K562 (cell line): ENCODE measurements around the gene SCGB2B2. TPM values are rescaled to one million over a fixed set of nuclear protein-coding genes. Genes with fewer than 3 reads are reported as not detected.

Experiments
- ATAC-seq: fragments of 200-7000 bp; cut with Tn5 transposase; 3 replicates; pipeline ENCODE4 v1.9.1; 2020; ENCODE audit warnings: moderate library complexity
- BruUV-seq: library from RNA; stranded (reverse); fragments of 400-500 nt; replicated peaks from 2 replicates; lab custom pipeline; 2021; lab: Mats Ljungman, UMichigan
- CTCF ChIA-PET: fragments of 300-600 bp; formaldehyde crosslinking; extraction: SDS; loops from one replicate; lab custom pipeline; 2021; ENCODE audit warnings: low intra/inter-chr PET ratio; lab: Yijun Ruan, JAX
- POLR2A ChIA-PET: fragments of 300-600, 350-650 bp; sonication (Branson Sonifier 250); formaldehyde crosslinking; extraction: SDS; loops from one replicate; lab custom pipeline; 2021; ENCODE audit warnings: antibody characterized with exemption, inconsistent platforms; lab: Yijun Ruan, JAX
- DNase-seq, 4 experiments: peaks; one replicate each; pipeline versions ENCODE4 v3.0.0 to v3.0.0-alpha.2; 2011 to 2018; ENCODE audit warnings: low spot score in 3 of 4, mixed read lengths in 3 of 4; ENCODE audit errors: extremely low read depth in 1 of 4
- FAIRE-seq: peaks from 2 replicates; lab custom pipeline; 2011; peaks lifted over from hg19 to GRCh38; lab: Jason Lieb, UNC
- H2AFZ ChIP-seq: 2 replicates; pipeline ENCODE4 v1.6.0; 2011; ENCODE audit warnings: low read depth, low read length, control low read depth, inconsistent platforms
- H3K27ac ChIP-seq: fragments of 200-600 bp; 3 replicates; pipeline ENCODE4 v1.8.0; 2011; ENCODE audit warnings: low read depth, mild to moderate bottlenecking, control low read depth, inconsistent platforms, low read length, moderate library complexity, mixed read lengths; ENCODE audit errors: extremely low read depth
- H3K27me3 ChIP-seq, 2 experiments: fragments of 300-600 bp in 1 of 2; 2 replicates in 1 of 2; 3 replicates in 1 of 2; pipeline versions ENCODE4 v1.6.0 to v1.8.0; 2011; ENCODE audit warnings: inconsistent platforms in 2 of 2, low read length in 2 of 2, mild to moderate bottlenecking in 1 of 2, mixed read lengths in 1 of 2, moderate library complexity in 1 of 2; ENCODE audit not compliant: control insufficient read depth in 2 of 2, insufficient read depth in 2 of 2
- H3K36me3 ChIP-seq: fragments of 300-600 bp; 3 replicates; pipeline ENCODE4 v1.8.0; 2011; ENCODE audit warnings: mild to moderate bottlenecking, low read length, inconsistent platforms; ENCODE audit not compliant: control insufficient read depth, insufficient read depth
- H3K4me1 ChIP-seq, 2 experiments: fragments of 200-600 bp in 1 of 2; replicated peaks in 1 of 2; 2 replicates in 1 of 2; 3 replicates in 1 of 2; pipeline versions ENCODE4 v1.5.1 to v1.8.0; 2011; ENCODE audit warnings: inconsistent platforms in 2 of 2, low read length in 2 of 2, mild to moderate bottlenecking in 1 of 2, mixed read lengths in 1 of 2, moderate library complexity in 1 of 2; ENCODE audit not compliant: control insufficient read depth in 2 of 2, insufficient read depth in 2 of 2
- H3K4me2 ChIP-seq: 2 replicates; pipeline ENCODE4 v1.6.1; 2011; ENCODE audit warnings: low read length, control low read depth, inconsistent platforms, mixed read lengths; ENCODE audit not compliant: insufficient read depth
- H3K4me3 ChIP-seq: fragments of 200-600 bp; sonication (generic), shearing (Covaris generic); 2 replicates; pipeline ENCODE4 v1.5.1; 2016; ENCODE audit warnings: control low read depth, inconsistent platforms
- H3K79me2 ChIP-seq: fragments of 200-600 bp; 3 replicates; pipeline ENCODE4 v1.8.0; 2011; ENCODE audit warnings: low read length, inconsistent platforms; ENCODE audit not compliant: control insufficient read depth, insufficient read depth
- H3K9ac ChIP-seq, 2 experiments: 2 replicates each; pipeline versions ENCODE4 v1.6.0 to v1.6.1; 2011; ENCODE audit warnings: low read depth in 2 of 2, low read length in 2 of 2, control low read depth in 1 of 2, inconsistent platforms in 1 of 2, mild to moderate bottlenecking in 1 of 2, mixed read lengths in 1 of 2; ENCODE audit not compliant: insufficient read depth in 1 of 2
- H3K9me1 ChIP-seq: one replicate; pipeline ENCODE4 v1.6.0; 2011; ENCODE audit warnings: inconsistent platforms, mild to moderate bottlenecking, low read length, moderate library complexity; ENCODE audit not compliant: control insufficient read depth, insufficient read depth
- H3K9me3 ChIP-seq: replicated peaks from 2 replicates; pipeline ENCODE4 v1.5.1; 2011; ENCODE audit warnings: low read depth, low read length, inconsistent platforms; ENCODE audit not compliant: control insufficient read depth, insufficient read depth
- H4K20me1 ChIP-seq: replicated peaks from 2 replicates; pipeline ENCODE4 v1.6.1; 2011; ENCODE audit warnings: low read length, inconsistent platforms, mixed read lengths; ENCODE audit not compliant: control insufficient read depth, insufficient read depth
- ARID1B ChIP-seq: fragments of 450-650 bp; IDR thresholded peaks from 2 replicates; pipeline ENCODE4 v1.6.1; 2016; ENCODE audit warnings: antibody characterized with exemption, mild to moderate bottlenecking, inconsistent platforms
- CBX3 ChIP-seq, 2 experiments: IDR thresholded peaks; 1 replicate in 1 of 2; 2 replicates in 1 of 2; pipeline ENCODE4 v1.6.1; 2012; ENCODE audit warnings: inconsistent platforms in 2 of 2, low read length in 2 of 2, borderline replicate concordance in 1 of 2, control low read depth in 1 of 2
- CREM ChIP-seq: IDR thresholded peaks from 2 replicates; pipeline ENCODE4 v1.6.1; 2014; ENCODE audit warnings: antibody characterized with exemption, low read depth
- EHMT2 ChIP-seq: fragments of 450-650 bp; IDR thresholded peaks from 2 replicates; pipeline ENCODE4 v1.6.1; 2018; ENCODE audit warnings: antibody characterized with exemption
- HDAC8 ChIP-seq: fragments of 450-650 bp; IDR thresholded peaks from 2 replicates; pipeline ENCODE4 v1.6.1; 2016; ENCODE audit warnings: mild to moderate bottlenecking, missing genetic modification characterization, moderate library complexity, missing compliant biosample characterization
- RAD21 ChIP-seq, 2 experiments: fragments of 250-450 bp in 1 of 2; fragments of 450-650 bp in 1 of 2; sonication (Bioruptor Pico) in 1 of 2; formaldehyde crosslinking in 1 of 2; IDR thresholded peaks in 1 of 2; conservative IDR thresholded peaks in 1 of 2; 2 replicates each; pipeline versions ENCODE4 v1.4.0 to v1.8.0; 2020 to 2022; ENCODE audit warnings: mild to moderate bottlenecking in 2 of 2, moderate library complexity in 1 of 2
- SRSF9 ChIP-seq: fragments of 200-400 bp; formaldehyde crosslinking; IDR thresholded peaks from 2 replicates; pipeline ENCODE4 v1.6.1; 2017; ENCODE audit warnings: low read depth, low read length, borderline replicate concordance
- TEAD4 ChIP-seq, 2 experiments: sonication (generic) in 1 of 2; formaldehyde crosslinking in 1 of 2; IDR thresholded peaks; 2 replicates each; pipeline versions ENCODE4 v1.6.1 to v1.8.0; 2012 to 2022; ENCODE audit warnings: borderline replicate concordance in 1 of 2, inconsistent platforms in 1 of 2, low read length in 1 of 2, mild to moderate bottlenecking in 1 of 2, missing genetic modification reagents in 1 of 2
- WGBS: fragments of 100-300 bp; shearing (Covaris generic); methylation state at CpG from one replicate; pipeline ENCODE4 v1.1.6; 2016; ENCODE audit warnings: low coverage, mixed read lengths; ENCODE audit not compliant: insufficient coverage; ENCODE audit errors: missing lambda C conversion rate; 5-methylcytosine and 5-hydroxymethylcytosine counted together
- in situ Hi-C: fragments of 300-500 bp; cut with MboI; formaldehyde crosslinking; loops from 4 replicates; pipeline ENCODE4 v1.15.0; 2018; ENCODE audit warnings: inconsistent platforms, mixed read lengths
- intact Hi-C: fragments of 100-400 bp; cut with micrococcal nuclease; formaldehyde crosslinking; loops from 2 replicates; pipeline ENCODE4 v1.14.2; 2022
- polyA plus RNA-seq, 8 experiments: library from polyadenylated mRNA; depleted of rRNA in 4 of 8; stranded (reverse) in 5 of 8; unstranded in 3 of 8; fragments of >200 nt; fragmentation: Nextera tagmentation in 2 of 8; fragmentation: Illumina TruSeq in 1 of 8; extraction: Ambion mirVana in 2 of 8; extraction: Trizol in 1 of 8; gene quantifications; 2 replicates each; pipeline versions ENCODE4 v1.2.1 to v1.2.3, GENCODE V29; 2011 to 2014; ENCODE audit warnings: inconsistent platforms in 1 of 8, missing spikeins in 1 of 8
- total RNA-seq, 7 experiments: library from RNA; depleted of rRNA in 6 of 7; stranded (reverse); fragments of >200 nt in 6 of 7; fragmentation: Illumina TruSeq in 2 of 7; extraction: Trizol in 2 of 7; gene quantifications; 2 replicates each; pipeline versions ENCODE4 v1.2.1 to v1.2.3, GENCODE V29; 2011 to 2021; ENCODE audit warnings: low replicate concordance in 1 of 7
- TF ChIP-seq, protein P1 (sequence below), 2 experiments: IDR thresholded peaks; 2 replicates each; pipeline ENCODE4 v1.6.1; 2011; ENCODE audit warnings: borderline replicate concordance in 1 of 2, control low read depth in 1 of 2, low read depth in 1 of 2, low read length in 1 of 2, mild to moderate bottlenecking in 1 of 2, mixed read lengths in 1 of 2, moderate library complexity in 1 of 2; ENCODE audit not compliant: insufficient read depth in 1 of 2, insufficient read length in 1 of 2, poor library complexity in 1 of 2, severe bottlenecking in 1 of 2; ENCODE audit errors: extremely low read depth in 1 of 2
- TF ChIP-seq, protein P2 (sequence below), 2 experiments: fragments of 450-650 bp; formaldehyde crosslinking in 1 of 2; IDR thresholded peaks; 2 replicates each; pipeline versions ENCODE4 v1.4.0 to v1.6.1; 2014 to 2020; ENCODE audit warnings: mild to moderate bottlenecking in 2 of 2, borderline replicate concordance in 1 of 2, low read depth in 1 of 2

The SCGB2B2 gene
- total and polyA plus RNA-seq, 9 of the 15 experiments (the other 6 are each of a cell fraction or from before 2014, with no cell fraction given): not detected

DNA sequence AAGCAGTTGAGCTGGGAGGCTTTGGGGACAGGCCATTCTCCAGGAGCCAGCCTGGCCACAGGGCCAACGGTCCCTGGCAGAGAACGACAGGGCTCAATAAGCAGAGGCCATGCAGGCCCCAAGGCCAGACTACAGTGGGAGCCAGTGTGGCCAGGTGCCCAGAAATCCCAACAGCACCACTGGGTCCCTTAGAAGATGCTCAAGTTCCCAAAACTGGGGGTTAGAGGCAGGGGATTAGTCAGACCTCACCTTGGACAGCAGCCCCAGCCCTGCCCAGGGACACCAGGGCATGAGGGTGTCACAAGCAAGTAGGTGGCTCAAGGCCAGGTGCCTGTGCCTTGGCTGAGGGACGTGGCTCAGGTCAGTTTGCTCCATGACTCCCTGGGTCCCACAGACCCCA lies 12.8 kb downstream of the SCGB2B2 start (continued):
- TF ChIP-seq, protein P1, sequence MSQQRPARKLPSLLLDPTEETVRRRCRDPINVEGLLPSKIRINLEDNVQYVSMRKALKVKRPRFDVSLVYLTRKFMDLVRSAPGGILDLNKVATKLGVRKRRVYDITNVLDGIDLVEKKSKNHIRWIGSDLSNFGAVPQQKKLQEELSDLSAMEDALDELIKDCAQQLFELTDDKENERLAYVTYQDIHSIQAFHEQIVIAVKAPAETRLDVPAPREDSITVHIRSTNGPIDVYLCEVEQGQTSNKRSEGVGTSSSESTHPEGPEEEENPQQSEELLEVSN (IDR thresholded peaks at IDR 0.05; ENCODE audit: borderline replicate concordance in 1 of 2, extremely low read depth in 1 of 2, insufficient read depth in 1 of 2, insufficient read length in 1 of 2, low read depth in 1 of 2, low read length in 1 of 2, poor library complexity in 1 of 2, severe bottlenecking in 1 of 2): no peak
- TF ChIP-seq, all 486 proteins: peak for 0

DNA sequence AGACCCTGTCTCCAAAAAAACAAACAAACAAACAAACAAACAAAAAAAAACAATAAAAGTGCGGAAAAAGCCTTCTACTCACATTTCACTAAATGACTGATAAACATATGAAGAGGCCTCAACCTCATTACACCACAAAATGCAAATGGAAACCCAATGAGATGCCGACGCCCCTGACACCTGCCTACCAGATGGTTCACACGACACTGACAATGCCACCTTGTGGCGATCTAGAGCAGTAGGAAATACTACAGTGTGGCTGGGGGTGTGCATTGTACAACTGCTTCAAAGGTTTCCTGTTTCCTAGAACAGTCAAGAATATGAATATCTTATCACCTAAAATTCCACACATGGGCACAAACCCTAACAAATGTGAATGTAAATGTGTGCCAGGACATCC lies 14.0 kb downstream of the SCGB2B2 start:
- Histone ChIP-seq H3K27me3 (no peaks in the 10 kb centered on the region), H2AFZ (no peak overlapping the region), H3K4me3 (no peak overlapping the region), H3K4me2 (no peak overlapping the region), H4K20me1 (no peaks in the 10 kb centered on the region), H3K9ac (no peak overlapping the region), H3K4me1 (peaks cover 0 to 18% of the 10 kb centered on the region in 2 experiments; a peak in 2 of 5 replicates), H3K9me3 (no peaks in the 10 kb centered on the region), H3K36me3 (no peaks in the 10 kb centered on the region), H3K9me1 (no peaks in the 10 kb centered on the region), H3K27ac (no peak overlapping the region), H3K79me2 (no peaks in the 10 kb centered on the region)
- in situ Hi-C loops: no loop called here
- DNase-seq (peak; percentile 21 to 62 (median 34)), ATAC-seq (peak; percentile 92), FAIRE-seq (peak; percentile 84)
- intact Hi-C loops: no loop called here
- CTCF ChIA-PET: no interaction called here
- WGBS: 5% methylated on average over 5 of the region's 5 CpGs
- POLR2A ChIA-PET: no interaction called here
- BruUV-seq: no TSS peak
- TF ChIP-seq CBX3 (IDR thresholded peaks at IDR 0.05; ENCODE audit: borderline replicate concordance in 1 of 2, low read length in 2 of 2) (0 out of 3 replicates have a peak, but pooled peaks of 1 of the 2 experiments have one; percentile 57), CREM (no peak), EHMT2 (peak; percentile 41; the same call in 1 of the 2 replicates), ARID1B (no peak), SRSF9 (no peak), TEAD4 (IDR thresholded peaks at IDR 0.05; ENCODE audit: low read length) (peak; percentile 19; the same call in 1 of the 2 replicates), TEAD4 (CRISPR knock-in tag; IDR thresholded peaks at IDR 0.05; ENCODE audit: borderline replicate concordance) (no peak), HDAC8 (tag) (no peak), RAD21 (CRISPR knock-in tag; conservative IDR thresholded peaks at IDR 0.05 in 1 of 2, IDR thresholded peaks at IDR 0.05 in 1 of 2) (peak in 1 of 2 experiments; percentile 34; a peak in 2 of 4 replicates)
- TF ChIP-seq, protein P2, sequence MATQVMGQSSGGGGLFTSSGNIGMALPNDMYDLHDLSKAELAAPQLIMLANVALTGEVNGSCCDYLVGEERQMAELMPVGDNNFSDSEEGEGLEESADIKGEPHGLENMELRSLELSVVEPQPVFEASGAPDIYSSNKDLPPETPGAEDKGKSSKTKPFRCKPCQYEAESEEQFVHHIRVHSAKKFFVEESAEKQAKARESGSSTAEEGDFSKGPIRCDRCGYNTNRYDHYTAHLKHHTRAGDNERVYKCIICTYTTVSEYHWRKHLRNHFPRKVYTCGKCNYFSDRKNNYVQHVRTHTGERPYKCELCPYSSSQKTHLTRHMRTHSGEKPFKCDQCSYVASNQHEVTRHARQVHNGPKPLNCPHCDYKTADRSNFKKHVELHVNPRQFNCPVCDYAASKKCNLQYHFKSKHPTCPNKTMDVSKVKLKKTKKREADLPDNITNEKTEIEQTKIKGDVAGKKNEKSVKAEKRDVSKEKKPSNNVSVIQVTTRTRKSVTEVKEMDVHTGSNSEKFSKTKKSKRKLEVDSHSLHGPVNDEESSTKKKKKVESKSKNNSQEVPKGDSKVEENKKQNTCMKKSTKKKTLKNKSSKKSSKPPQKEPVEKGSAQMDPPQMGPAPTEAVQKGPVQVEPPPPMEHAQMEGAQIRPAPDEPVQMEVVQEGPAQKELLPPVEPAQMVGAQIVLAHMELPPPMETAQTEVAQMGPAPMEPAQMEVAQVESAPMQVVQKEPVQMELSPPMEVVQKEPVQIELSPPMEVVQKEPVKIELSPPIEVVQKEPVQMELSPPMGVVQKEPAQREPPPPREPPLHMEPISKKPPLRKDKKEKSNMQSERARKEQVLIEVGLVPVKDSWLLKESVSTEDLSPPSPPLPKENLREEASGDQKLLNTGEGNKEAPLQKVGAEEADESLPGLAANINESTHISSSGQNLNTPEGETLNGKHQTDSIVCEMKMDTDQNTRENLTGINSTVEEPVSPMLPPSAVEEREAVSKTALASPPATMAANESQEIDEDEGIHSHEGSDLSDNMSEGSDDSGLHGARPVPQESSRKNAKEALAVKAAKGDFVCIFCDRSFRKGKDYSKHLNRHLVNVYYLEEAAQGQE (IDR thresholded peaks at IDR 0.05; ENCODE audit: borderline replicate concordance): peak; percentile 23; the same call in 1 of the 2 replicates
- TF ChIP-seq, protein P2 (CRISPR knock-in tag; IDR thresholded peaks at IDR 0.05; ENCODE audit: low read depth): no peak
